A549 (cell line): ENCODE measurements around the gene VENTX.

Source experiments
- CHD4 ChIP-seq: fragments of 200-600 bp; sonication (generic); IDR thresholded peaks from 2 replicates; pipeline ENCODE4 v1.6.1; 2016; ENCODE audit warnings: antibody characterized with exemption, mild to moderate bottlenecking, borderline replicate concordance
- CTCF ChIP-seq: fragments of >200 bp; sonication (Bioruptor Twin); formaldehyde crosslinking; IDR thresholded peaks from 3 replicates; pipeline ENCODE4 v1.5.1; 2016
- ESRRA ChIP-seq: fragments of 150-350 bp; IDR thresholded peaks from 2 replicates; pipeline ENCODE4 v1.6.1; 2014; ENCODE audit warnings: mild to moderate bottlenecking, low read length, borderline replicate concordance
- HDAC2 ChIP-seq: fragments of 200-600 bp; sonication (generic); IDR thresholded peaks from 2 replicates; pipeline ENCODE4 v1.6.1; 2016
- HOXB13 ChIP-seq: fragments of 250-450 bp; sonication (Bioruptor Pico); IDR thresholded peaks from 2 replicates; pipeline ENCODE4 v1.5.0; 2020; ENCODE audit warnings: low read depth, mild to moderate bottlenecking, moderate library complexity
- JUN ChIP-seq, 2 experiments: fragments of >200 bp; sonication (Bioruptor Twin); formaldehyde crosslinking; IDR thresholded peaks; 2 replicates in 1 of 2; 3 replicates in 1 of 2; pipeline ENCODE4 v1.6.1; 2016 to 2017
- KDM1A ChIP-seq: fragments of 200-600 bp; sonication (generic); IDR thresholded peaks from 2 replicates; pipeline ENCODE4 v1.6.1; 2016; ENCODE audit warnings: low read depth, mild to moderate bottlenecking
- MYC ChIP-seq: IDR thresholded peaks from 2 replicates; pipeline ENCODE4 v1.6.1; 2012; ENCODE audit warnings: mild to moderate bottlenecking, inconsistent platforms, low read length, improper control_type of control experiment, borderline replicate concordance
- POLR2A ChIP-seq: IDR thresholded peaks from 2 replicates; pipeline ENCODE4 v1.6.1; 2012; ENCODE audit warnings: mild to moderate bottlenecking, low read length
- RCOR1 ChIP-seq: fragments of 150-350 bp; IDR thresholded peaks from 2 replicates; pipeline ENCODE4 v1.6.1; 2014; ENCODE audit warnings: antibody characterized with exemption, low read length, low read depth
- SREBF2 ChIP-seq: fragments of 450-650 bp; IDR thresholded peaks from 2 replicates; pipeline ENCODE4 v1.6.1; 2014; ENCODE audit warnings: mild to moderate bottlenecking, moderate library complexity

GRCh38 chr10:133274751-133275683 is 37.4 kb downstream of the VENTX start:
- TF ChIP-seq CTCF (no peak), RCOR1 (no peak), POLR2A (no peak), MYC (no peak), JUN (IDR thresholded peaks at IDR 0.05) (no peak), HOXB13 (CRISPR knock-in tag) (no peak), CHD4 (no peak), HDAC2 (no peak), ESRRA (no peak), KDM1A (no peak), SREBF2 (no peak)
